Stimulated activated CD4-positive, alpha-beta T cell treated with anti-CD3 and anti-CD28 coated beads, TNF-alpha, amount 100 ng/mL, for 48 hours (primary cell): ENCODE data around the gene TRAF2.
"Not testable (repeated sequence)": the region's sequence is repeated elsewhere in the genome, so short reads cannot be mapped to it uniquely, and the experiment has no call there.

Source experiments
- DNase-seq, 3 donors: peaks; one replicate each; pipeline ENCODE4 v3.0.0-alpha.2; 2020; ENCODE audit warnings: low read depth in 3 of 3

Gene TRAF2, protein sequence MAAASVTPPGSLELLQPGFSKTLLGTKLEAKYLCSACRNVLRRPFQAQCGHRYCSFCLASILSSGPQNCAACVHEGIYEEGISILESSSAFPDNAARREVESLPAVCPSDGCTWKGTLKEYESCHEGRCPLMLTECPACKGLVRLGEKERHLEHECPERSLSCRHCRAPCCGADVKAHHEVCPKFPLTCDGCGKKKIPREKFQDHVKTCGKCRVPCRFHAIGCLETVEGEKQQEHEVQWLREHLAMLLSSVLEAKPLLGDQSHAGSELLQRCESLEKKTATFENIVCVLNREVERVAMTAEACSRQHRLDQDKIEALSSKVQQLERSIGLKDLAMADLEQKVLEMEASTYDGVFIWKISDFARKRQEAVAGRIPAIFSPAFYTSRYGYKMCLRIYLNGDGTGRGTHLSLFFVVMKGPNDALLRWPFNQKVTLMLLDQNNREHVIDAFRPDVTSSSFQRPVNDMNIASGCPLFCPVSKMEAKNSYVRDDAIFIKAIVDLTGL

DNA sequence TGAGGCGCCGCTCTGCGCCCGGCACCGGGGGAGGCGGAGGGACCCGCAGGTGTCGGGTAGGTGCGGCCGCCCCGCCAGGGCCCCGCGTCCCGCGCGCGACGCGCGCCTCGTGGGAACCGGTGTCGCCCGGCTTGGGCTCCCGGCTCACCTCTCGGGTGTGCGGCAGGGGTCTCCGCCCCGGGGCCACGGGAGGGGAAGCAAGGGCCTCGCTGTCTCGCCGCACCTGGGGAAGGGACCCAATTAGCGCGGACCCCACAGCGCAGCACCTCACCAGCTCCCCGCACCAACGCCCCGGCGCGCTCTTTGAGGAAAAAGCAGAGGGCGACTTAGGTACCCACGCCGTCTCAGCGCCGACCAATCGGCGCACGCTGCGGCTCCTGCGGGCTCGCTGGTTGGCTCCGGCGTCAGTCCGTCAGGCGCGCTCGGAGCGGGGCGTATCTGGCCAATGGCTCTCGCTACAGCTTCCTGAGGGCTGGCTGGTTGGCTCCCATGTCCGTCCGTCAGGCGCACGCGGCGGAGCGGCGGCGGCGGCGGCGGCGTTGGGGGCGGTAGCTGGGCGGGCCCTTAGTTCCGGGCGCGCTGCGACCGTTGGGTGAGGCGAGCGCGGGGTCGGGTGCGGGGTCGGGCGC, at the start of gene TRAF2:
TSS of gene TRAF2 (plus strand) at position 567 of the 629 bp plus-strand sequence. CDS start 12,225 bp downstream, outside the sequence.
- peak; percentile 93 to 96 (median 96) for DNase-seq

DNA sequence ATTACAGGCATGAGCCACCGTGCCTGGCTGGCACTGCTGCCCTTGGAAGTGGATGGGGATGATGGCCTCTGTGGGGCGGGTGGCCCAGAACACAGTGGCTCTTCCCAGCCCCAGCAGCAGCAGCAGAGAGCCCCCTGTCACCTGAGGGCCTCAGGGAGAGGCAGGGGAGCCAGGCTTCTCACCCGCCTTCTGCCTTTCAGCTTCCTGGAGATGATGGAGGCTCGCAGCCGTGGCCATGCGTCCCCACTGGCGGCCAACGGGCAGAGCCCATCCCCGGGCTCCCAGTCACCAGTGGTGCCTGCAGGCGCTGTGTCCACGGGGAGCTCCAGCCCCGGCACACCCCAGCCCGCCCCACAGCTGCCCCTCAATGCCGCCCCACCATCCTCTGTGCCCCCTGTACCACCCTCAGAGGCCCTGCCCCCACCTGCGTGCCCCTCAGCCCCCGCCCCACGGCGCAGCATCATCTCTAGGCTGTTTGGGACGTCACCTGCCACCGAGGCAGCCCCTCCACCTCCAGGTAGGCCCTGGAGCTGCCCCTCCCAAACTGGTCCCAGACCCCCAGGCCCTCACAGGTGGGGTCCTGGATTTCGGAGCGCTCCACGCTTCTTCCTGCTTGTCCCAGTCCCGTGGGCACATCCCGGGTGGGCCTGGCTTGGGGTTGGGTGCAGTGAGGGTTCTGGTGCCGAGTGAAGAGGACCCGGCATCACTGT, 49.0 kb upstream of the TRAF2 start:
- DNase-seq: no peak

DNA sequence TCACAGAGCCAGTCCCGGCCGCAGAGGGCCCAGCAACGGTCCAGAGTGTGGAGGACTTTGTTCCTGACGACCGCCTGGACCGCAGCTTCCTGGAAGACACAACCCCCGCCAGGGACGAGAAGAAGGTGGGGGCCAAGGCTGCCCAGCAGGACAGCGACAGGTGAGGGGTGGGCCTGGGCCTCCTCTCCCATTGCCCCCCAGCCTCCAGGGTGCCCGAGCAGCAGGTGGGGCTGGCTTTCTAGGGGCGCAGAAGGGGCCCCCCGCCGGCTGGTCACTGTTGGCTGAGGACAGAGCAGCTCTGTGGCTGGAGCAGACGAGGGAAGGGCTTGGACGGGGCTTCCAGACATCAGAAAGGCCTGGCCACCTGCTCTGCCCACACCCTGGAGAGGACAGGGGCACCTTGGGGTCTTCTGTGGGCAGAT, 48.4 kb upstream of the TRAF2 start:
- not testable (repeated sequence) for DNase-seq

DNA sequence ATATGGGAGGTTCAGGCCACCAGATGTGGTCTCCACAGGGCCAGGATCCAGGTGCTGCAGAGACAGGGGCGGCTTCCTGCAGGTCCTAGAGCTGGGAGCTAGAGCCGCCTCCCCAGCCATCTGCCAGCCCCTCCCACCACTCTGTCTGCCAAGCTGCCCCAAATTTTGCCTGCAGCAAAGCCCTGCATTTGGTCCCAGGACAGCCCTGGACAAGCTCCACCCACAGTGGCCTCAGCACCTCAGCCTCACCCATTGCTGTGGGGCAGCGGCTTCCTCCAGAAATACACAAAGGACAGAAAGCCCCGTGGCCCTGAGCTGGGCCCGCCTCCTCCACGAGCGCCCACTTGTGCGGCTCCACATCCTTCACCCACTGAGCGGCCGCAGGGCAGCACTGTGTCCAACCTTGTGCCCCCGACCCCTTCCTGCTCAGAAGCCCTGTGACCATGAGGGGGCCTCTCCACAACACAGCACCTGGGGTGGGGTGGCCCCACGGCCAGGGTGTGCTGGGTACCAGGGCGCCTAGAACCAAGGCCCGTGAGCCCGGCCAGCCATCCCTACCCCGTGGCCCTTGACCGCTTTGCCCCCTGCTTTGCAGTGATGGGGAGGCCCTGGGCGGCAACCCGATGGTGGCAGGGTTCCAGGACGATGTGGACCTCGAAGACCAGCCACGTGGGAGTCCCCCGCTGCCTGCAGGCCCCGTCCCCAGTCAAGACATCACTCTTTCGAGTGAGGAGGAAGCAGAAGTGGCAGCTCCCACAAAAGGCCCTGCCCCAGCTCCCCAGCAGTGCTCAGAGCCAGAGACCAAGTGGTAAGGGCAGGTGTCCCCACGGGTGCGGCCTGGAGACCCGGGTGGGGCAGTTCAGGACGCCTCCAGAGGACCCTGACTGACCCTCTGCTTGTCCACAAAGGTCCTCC, 47.7 kb upstream of the TRAF2 start:
- no peak for DNase-seq

DNA sequence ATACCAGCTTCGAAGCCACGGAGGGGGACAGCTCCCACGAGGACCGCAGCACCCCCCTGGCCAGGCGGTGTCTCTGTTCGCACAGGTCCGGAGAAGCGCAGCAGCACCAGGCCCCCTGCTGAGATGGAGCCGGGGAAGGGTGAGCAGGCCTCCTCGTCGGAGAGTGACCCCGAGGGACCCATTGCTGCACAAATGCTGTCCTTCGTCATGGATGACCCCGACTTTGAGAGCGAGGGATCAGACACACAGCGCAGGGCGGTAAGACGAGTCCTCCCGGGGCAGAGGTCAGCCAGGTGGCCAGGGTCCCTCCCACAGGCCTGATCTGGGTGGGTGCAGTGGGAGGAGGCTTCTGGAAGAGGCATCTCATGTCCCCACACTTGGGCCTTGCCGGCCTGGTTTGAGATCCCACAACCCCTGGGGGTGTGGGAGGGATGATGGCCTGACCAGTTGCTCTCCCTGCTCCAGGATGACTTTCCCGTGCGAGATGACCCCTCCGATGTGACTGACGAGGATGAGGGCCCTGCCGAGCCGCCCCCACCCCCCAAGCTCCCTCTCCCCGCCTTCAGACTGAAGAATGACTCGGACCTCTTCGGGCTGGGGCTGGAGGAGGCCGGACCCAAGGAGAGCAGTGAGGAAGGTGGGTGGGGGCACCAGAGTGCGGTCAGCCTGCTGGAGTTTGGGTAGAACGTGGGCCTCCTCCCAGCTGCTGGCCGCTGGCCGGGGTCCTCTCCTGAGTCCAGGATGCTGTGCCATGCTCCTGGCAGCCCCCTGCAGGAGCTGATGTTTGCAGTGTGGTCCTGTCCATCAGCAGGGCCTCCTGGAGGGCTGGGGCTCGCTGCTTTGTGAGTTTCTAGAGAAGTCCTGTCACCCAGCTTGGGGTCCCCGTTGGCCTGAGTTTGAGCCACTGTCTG, 46.8 kb upstream of the TRAF2 start:
- DNase-seq: no peak

DNA sequence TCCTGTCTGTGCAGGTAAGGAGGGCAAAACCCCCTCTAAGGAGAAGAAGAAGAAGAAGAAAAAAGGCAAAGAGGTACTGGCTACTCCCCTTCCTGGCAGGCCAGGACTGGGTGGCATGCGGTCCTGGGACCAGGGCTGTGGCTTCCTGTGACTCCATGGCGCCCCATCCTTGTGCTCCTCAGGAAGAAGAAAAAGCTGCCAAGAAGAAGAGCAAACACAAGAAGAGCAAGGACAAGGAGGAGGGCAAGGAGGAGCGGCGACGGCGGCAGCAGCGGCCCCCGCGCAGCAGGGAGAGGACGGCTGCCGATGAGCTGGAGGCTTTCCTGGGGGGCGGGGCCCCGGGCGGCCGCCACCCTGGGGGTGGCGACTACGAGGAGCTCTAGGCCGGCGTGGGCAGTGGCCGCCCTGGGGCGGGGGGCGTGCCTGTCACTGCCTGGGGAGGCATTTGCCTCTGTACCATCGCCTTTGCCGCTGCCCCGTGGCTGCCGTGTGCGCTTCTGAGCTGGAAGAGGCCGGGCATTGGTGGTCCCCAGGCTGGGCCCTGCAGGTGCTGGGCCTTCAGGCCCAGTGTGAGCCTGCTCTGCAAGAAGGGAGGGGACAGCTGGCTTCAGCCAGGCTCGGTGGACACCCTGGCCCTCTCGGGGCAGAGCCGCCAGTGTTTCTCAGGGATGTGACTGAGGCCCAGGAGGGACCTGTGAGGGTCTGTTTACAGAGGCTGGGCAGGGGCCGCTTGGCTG, 46.0 kb upstream of the TRAF2 start:
- no peak for DNase-seq

DNA sequence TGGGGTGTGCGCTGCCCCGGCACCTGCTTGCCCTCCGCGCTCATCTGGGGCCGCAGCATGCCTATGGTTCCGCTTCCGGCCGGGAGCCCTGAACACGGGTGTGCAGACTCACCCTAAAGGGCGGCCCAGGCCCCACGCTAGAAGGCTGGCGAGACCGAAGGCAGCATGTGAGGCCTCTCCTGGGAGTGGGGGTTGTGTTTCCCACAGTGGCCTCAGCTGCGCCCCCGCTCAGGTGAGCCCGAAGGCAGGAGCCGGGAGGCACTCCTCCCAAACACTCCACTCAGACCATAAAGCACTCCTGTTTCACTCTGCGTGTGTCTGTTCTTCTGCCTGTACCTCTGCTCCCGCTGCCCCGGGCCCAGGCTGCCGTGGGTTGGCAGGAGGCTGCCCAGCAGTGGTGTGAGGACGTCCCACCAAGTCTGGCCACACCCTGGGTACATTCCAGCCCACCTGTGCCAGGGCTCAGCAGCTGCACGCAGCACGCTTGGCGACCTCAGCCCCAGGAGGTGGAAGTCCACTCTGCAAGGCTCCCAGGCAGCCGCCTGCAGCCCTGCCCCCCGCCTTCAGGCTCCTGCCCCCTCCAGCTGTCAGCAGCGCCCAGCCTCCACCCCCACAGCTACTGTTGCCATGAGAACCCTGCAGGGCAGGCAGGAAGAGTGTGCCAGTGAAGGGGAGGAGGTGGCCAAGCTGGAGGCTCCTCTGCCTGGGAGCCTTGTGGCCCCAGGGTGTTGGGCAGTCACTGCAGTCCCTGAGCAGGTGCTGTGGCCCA, 45.3 kb upstream of the TRAF2 start:
- no peak for DNase-seq

DNA sequence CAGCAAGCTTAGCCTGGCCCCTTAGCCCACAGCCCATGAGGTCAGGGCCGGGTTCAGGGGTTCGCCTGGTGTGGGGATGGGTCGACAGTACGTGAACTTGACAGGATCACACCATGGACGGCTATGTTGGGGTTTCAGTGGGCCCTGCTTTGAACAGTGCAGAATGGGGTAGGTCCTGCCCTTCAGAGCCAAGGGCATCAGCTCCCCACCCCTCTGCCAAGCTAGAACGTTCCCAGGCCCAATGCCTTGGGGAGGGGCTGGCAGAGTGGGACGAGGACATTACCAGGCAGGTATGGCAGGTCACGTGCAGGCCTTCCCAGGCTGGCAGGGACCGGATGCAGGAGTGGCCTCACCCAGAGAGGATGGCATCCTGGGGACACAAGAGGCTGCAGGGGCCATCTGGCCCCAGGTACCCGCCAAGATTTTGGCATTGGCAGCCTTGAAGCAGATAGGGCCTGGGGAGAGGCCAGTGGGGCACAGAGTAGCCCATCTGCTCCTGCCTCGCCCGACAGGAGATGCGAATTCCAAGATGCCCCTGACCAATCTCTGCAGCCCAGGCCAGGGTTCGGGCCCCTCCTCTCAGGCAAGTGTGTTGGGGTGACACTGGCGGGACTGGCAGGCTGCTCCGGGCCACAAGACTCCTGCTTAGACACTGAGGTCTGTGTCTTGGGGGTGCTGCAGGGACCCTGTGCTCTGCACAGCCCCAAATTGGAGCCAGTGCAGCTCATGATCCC, 44.5 kb upstream of the TRAF2 start:
- not testable (repeated sequence) for DNase-seq

DNA sequence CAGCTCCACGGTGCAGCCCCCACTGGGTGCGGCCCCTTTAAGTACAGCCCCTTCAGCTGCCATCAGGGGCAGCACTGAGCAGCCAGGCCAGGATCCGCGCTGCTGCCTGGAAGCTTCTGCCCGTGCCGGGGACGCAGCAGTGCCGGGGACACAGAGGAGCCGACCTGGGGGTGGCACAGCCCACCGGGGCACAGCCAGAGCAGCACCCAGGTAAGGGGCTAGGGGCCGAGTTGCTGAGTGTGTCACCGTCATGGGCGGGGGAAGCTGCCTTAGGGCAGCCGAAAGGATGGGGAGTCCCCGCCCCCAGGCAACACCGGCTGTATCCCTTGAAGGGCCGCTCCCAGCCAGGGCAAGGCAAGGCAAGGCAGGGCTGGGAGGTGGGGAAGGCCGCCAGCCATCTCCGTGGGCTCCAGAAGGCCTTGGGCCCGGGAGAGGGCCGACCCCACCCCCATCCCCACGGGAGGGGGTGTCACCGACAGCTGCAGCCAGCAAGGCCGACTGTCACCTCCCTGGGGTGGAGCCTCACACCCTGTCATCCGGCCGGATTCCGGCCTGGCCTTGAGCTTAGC, 43.9 kb upstream of the TRAF2 start, which contains the start of gene AJM1:
TSS of gene AJM1 (plus strand) at position 99 of the 569 bp plus-strand sequence. CDS start 1,937 bp downstream, outside the sequence.
- peak; percentile 61 to 68 (median 66) for DNase-seq

DNA sequence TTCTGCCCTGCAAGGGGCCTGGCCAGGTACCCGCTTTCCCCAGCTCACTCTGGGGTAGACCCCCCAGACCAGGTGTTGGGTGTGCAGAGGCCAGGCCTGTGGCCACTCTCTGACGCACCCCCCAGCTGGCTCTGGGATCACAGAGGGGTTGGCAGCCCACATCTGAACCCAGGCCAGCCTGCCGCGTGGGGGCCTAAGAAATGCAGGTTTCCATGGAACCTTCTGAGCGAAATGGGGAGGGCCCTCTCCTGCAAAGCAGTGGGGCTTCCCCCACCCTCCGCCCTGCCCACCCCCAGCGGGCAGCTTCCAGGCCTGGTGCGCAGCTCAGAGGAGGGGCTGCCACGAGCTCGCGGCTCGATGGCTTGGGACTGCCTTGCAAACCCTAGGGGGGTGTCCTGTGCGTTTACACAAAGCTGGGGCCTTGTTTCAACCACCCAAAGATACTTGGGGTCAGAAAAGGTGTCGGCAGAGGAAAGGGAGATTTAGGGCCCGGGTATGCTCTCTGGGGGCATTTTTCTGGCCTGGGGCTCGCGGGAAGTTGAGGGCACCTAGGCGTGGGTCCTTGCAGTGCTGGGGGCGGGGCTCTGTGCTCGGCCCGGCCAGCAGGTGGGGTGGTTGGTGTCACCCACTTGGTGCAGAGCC, 43.0 kb upstream of the TRAF2 start:
- not testable (repeated sequence) for DNase-seq

DNA sequence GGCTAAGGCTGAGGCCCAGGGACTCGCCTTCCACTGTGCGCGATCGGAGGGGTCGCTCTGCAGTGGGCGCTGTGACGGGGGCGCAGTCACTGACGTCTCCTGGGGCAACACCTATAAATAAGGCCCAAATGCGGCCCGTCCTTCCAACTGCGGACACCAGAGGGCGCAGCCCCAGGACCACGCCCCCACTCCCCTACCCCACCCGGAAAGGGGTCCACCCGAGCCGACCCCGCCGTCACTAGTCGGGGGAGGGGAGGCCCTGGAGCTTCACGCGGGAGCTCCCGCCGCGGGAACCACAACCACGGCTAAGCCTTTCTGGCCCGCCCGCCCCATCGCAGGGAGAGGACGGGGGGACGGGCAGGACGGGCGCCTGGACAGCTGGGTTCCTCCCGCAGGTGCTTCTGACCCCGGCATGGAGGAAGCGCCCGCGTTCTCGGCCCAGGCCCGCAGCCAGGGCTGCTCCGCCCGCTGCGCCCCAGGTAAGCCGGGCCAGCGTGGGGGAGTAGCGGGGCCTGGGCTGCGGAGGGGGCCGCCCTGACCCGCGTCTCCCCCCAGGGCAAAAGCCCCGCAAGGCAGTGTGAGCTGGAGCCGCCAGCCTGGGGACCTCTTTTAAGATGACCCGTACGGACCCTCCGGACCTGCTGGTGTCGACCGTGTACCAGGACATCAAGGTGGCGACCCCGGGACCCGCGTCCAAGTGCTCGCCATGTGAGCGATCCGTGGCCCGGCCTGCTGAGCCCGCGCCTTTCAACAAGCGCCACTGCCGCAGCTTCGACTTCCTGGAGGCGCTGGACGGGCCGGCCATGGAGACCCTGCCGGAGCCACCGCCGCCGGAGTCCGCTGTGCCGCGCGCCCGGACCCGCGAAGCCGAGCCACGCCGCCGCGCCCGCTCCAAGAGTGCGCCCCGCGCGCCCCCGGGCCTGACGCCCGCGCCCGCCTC, 42.2 kb upstream of the TRAF2 start:
- peak in 2 of 3 donors; percentile 39 to 41 for DNase-seq

DNA sequence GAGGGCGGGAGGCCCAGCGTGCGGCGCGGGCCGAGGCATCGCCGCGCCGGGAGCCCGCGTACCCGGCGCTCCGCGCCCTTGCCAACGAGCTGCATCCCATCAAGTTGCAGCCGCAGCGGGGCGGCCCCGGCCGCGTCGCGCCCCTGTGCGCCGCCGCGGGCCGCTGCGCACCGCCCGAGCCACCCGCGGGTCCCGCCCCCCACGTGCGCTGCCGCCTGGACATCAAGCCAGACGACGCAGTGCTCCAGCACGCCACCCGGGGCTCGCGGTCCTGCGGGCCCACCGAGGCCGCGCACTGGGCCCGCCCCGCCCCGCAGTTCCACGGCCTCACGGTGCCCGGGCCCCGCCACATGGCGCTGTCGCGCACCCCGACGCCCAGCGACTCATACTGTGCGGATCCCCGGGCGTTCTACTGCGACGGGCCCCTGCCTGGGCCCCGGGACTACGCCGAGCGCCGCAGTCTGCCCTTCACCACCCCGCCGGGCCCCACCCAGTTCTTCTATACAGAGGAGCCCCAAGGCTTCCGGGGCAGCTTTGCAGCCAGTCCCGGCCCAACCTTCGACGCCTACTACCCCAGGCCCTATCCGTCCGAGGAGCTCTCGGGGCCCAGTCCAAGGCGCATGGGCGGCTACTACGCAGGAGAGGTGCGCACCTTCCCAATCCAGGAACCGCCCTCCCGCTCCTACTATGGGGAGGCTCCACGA, 41.4 kb upstream of the TRAF2 start:
- no peak for DNase-seq

DNA sequence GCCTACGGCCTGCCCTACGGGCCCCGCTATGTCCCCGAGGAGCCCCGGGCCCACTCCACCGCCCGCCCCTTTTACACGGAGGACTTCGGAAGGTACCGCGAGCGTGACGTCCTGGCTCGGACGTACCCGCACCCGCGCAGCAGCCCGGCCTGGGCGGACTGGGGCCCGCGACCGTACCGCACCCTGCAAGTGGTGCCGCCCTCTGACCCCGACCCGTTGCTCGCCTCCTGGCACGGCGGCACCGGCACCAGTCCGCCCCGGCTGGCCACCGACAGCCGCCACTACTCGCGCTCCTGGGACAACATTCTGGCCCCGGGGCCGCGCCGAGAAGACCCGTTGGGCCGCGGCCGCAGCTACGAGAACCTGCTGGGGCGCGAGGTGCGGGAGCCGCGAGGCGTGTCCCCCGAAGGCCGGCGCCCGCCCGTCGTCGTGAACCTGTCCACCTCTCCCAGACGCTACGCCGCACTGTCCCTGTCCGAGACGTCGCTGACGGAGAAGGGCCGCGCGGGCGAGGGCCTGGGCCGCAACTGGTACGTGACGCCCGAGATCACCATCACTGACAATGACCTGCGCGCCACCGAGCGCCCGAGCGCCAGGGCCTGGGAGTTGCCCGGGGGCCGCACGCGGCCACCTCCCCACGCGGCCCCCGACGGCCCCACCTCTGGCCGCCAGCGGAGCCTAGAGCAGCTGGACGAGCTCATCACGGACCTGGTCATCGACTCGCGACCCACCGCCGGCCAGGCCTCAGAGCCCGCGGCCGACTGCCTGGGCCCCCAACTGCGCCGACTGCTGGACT, 40.7 kb upstream of the TRAF2 start:
- DNase-seq: no peak

DNA sequence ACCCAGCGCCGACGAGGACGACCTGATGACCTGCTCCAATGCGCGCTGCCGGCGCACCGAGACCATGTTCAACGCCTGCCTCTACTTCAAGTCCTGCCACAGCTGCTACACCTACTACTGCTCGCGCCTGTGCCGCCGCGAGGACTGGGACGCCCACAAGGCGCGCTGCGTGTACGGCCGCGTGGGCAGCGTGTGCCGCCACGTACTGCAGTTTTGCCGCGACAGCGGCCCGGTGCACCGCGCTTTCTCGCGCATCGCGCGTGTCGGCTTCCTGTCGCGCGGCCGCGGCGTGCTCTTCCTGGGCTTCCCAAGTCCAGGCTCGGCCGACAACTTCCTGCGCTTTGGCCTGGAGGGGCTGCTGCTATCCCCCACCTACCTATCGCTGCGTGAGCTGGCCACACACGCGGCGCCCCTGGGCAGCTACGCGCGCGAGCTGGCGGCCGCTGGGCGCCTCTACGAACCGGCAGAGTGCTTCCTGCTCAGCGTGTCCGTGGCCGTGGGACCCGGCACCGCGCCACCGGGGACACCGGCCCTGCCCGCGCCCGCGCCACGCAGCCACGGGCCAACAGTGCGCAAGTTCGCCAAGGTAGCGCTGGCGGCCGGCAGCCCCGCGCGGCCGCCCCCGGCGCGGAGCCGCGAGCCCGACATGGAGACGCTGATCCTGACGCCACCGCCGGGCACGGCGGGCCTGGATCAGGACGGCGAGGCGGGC, 39.8 kb upstream of the TRAF2 start:
- no peak for DNase-seq
